RWPE1 (cell line): ENCODE results near the gene DENND1A.

Experiments used
- CTCF ChIA-PET: fragments of 350-600 bp; sonication (Branson Sonifier 250); formaldehyde crosslinking; extraction: SDS; loops from one replicate; lab custom pipeline; 2021; lab: Yijun Ruan, JAX
- POLR2A ChIA-PET: fragments of 400-600 bp; formaldehyde crosslinking; extraction: SDS; loops from one replicate; lab custom pipeline; 2020; ENCODE audit warnings: antibody characterized with exemption; ENCODE audit not compliant: low non-redundant PET; lab: Yijun Ruan, JAX
- DNase-seq: peaks from one replicate; pipeline ENCODE4 v3.0.0; 2012; ENCODE audit warnings: low spot score
- H3K27ac ChIP-seq: fragments of 450-650 bp; 2 replicates; pipeline ENCODE4 v1.5.1; 2017
- TF ChIP-seq, protein P1 (sequence below): fragments of 450-650 bp; conservative IDR thresholded peaks from 2 replicates; pipeline ENCODE4 v1.5.1; 2017; ENCODE audit warnings: low read depth, mild to moderate bottlenecking

The DENND1A gene

DNA sequence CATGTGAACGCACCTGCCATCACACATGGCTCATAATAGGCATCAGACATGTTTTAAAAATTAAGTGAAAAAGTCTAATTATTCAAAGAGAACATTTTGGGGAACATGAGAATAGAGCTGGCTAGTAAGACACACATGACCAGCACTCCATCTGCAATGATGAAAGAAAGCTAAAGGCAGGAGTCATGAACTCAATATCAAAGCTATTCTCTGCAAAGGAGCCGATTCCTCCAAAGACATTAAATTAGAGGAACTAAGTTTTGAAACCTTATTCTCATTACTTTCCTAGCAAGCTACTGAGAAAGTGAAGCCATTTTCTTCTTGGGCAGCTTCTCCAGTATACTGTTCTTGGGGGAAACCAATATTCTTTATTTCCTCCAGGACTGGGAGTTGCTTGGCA is 401.9 kb downstream of the DENND1A start:
- ChIA-PET POLR2A (no interaction called here), CTCF (interaction anchor here (2.3 kb wide), 1 partner anchor 16 kb away, joined by 5 read pairs; no protein-coding TSS in a partner anchor)
- no peak for DNase-seq
- TF ChIP-seq, protein P1, sequence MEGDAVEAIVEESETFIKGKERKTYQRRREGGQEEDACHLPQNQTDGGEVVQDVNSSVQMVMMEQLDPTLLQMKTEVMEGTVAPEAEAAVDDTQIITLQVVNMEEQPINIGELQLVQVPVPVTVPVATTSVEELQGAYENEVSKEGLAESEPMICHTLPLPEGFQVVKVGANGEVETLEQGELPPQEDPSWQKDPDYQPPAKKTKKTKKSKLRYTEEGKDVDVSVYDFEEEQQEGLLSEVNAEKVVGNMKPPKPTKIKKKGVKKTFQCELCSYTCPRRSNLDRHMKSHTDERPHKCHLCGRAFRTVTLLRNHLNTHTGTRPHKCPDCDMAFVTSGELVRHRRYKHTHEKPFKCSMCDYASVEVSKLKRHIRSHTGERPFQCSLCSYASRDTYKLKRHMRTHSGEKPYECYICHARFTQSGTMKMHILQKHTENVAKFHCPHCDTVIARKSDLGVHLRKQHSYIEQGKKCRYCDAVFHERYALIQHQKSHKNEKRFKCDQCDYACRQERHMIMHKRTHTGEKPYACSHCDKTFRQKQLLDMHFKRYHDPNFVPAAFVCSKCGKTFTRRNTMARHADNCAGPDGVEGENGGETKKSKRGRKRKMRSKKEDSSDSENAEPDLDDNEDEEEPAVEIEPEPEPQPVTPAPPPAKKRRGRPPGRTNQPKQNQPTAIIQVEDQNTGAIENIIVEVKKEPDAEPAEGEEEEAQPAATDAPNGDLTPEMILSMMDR = no peak
- no peak overlapping the region for H3K27ac ChIP-seq

DNA sequence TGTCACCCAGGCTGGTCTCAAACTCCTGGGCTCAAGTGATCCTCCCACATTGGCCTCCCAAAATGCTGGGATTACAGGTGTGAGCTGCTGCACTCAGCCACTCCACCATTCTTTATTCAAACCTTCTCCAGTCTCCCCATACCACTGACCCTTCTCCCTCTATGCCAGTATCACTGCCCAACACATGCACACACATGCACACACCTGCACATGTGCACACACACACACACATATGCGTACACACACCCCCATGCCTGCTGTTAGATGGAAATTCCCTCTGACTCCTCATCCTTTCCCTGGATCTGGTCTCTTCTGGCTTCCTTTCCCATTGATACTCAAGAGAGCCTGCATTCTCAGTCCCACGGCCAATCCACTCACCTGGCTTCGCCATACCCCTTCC is 404.0 kb downstream of the DENND1A start:
- ChIA-PET CTCF (no interaction called here), POLR2A (no interaction called here)
- no peak for DNase-seq
- no peak overlapping the region for H3K27ac ChIP-seq
- TF ChIP-seq, protein P1 = no peak

DNA sequence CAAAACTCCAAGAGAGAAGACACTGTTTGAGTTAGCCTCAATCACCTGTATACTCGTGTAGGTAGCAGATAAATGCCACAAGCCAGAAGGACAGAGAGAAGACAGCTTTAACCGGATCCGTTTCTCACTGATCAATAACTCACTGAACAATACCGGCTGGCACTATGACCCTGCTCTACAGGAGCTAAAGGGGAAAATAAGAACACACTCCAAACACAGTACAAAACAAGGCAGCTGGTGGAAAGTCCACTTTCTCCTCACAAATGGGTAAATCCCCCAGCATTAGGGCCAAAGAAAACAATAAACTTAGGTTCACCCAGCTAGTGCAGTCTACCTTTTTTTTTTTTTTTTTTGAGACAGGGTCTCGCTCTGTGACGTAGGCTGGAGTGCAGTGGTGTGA is 404.5 kb downstream of the DENND1A start:
- no peak overlapping the region for H3K27ac ChIP-seq
- no peak for DNase-seq
- CTCF ChIA-PET = no interaction called here
- TF ChIP-seq, protein P1 = no peak
- POLR2A ChIA-PET = no interaction called here

DNA sequence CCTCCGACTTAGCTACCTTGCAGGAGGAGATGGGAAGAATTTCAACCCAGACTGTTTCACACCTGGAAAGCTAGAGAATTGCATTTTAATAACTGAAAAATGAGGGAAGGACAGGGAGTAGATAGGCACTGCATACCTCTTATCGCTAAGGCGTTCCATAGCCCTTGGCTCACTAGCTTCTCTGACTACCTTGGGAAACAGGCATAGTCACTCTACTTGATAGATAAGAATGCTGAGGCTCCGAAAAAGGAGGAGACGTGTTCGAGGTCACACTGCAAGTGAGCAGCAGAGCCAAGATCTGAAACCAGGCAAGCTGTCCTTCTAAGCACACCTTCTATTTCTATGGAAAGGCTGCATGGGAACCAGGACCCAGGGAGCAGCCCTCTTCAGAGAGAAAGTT is 405.1 kb downstream of the DENND1A start:
- POLR2A ChIA-PET = no interaction called here
- CTCF ChIA-PET = interaction anchor here (0.6 kb wide), 1 partner anchor 57 kb away, joined by 3 read pairs; no protein-coding TSS in a partner anchor
- no peak overlapping the region for H3K27ac ChIP-seq
- TF ChIP-seq, protein P1 = no peak
- no peak for DNase-seq

DNA sequence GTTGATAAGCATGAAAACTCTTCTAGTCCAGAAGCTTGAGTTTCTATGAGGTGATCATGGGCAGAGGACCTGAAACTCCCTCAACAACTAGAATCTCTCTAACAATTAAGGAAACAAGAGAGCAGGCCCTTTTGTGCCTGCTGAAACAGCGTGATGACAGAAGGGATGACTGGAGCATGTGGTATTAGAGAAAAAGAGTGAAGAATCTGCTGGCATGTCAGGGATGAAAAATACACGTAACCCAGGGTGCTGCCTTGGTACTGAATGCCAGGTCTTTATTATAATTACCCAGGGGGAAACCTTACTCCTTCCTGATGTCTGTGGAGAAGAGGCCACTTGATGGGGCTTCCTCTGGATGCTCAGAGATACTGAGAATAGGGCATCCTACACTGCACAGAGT is 406.1 kb downstream of the DENND1A start:
- DNase-seq = no peak
- no peak overlapping the region for H3K27ac ChIP-seq
- CTCF ChIA-PET = no interaction called here
- POLR2A ChIA-PET = no interaction called here
- TF ChIP-seq, protein P1 = no peak

DNA sequence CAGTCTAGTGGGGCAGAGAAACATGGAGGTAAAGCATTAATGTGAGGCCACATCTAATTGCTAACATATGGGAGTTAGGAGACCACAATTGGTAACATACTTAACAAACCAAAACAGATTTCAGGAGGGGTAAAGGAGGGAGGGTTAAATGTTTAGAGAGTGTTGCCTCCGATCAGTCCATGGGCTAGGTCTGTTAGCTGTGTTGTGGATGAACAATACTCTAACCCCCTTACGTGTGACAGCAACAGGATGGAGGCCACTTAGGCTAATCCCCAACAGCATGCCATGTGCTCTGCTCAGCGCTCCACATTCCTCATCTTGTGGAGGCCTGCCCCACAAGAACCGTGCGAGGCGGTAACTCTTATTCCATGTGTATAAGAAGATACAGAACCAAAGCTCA is 406.9 kb downstream of the DENND1A start:
- POLR2A ChIA-PET = no interaction called here
- CTCF ChIA-PET = interaction anchor here (1.1 kb wide), 1 partner anchor 47 kb away, joined by 3 read pairs; no protein-coding TSS in a partner anchor
- no peak overlapping the region for H3K27ac ChIP-seq
- TF ChIP-seq, protein P1 = no peak
- no peak for DNase-seq
